Erythroblast (primary cell): Measurements from ENCODE around the gene TSPO2.

Experiments used
- GATA1 ChIP-seq: IDR thresholded peaks from 2 replicates; pipeline ENCODE4 v1.6.1; 2011; ENCODE audit warnings: low read depth, mild to moderate bottlenecking, control low read depth, low read length, moderate library complexity
- POLR2A ChIP-seq: IDR thresholded peaks from 2 replicates; pipeline ENCODE4 v1.6.1; 2011; ENCODE audit warnings: mild to moderate bottlenecking, low read length

DNA sequence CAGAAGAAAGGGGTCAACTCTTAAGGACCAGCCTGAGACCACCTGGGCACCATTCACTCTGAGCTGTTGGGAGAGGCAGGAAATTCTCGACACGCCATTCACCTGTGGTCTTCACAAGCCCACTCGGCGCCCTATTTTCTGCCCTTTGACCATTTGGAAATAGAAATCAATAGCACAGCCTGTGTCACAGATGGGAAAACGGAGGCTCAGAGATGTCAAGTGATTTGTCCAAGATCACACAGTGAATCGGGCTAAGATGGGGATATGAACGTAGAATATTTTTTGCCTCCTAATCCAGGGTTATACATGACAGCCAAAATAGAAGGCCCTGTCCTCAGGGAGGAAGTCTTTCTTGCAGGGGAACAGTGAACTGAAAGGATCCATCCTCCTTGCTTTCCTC, 7.7 kb downstream of the TSPO2 start:
- no peak for TF ChIP-seq POLR2A
- no peak for TF ChIP-seq GATA1
